Measurements from ENCODE around the gene QPCT.
"Not testable (repeated sequence)": the region's sequence is repeated elsewhere in the genome, so short reads cannot be mapped to it uniquely, and the experiment has no call there.

QPCT gene

DNA sequence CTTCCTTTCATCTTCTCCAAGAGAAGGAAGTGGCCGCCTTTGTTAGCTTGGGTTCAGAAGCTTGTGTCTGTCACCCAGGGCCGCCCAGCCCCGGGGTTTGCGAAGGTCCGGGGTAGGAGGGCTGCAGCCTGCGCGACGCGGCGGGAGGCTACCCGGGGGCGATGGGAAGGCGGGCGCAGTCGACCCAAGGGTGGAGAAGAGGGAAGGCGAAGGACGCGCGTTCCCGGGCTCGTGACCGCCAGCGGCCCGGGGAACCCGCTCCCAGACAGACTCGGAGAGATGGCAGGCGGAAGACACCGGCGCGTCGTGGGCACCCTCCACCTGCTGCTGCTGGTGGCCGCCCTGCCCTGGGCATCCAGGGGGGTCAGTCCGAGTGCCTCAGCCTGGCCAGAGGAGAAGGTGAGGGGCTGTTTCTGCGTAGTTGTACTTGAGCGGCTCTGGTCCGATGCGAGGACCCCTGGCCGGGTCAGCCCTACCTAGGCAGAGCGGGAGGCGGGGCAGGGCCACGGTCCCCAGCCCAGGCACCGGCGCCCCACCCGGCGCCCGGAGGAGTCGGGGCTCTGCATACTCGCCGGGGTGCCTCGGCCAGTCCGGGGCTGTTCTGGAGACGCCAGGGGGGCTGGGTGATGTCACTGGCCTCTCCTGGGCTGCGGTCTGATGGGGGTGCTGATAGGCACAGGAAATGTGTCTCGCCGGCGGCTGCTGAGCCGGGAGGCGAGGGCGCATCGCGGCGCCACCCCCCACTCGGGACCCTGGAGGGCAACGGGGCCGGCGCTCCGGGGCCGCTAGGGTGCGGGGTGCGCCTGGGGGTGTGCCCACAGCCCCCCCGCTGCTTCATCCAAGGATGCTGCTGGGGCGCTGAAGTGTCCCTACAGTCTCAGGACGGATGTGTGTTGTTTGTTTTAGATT is at the start of gene QPCT:
TSS of gene QPCT (plus strand) at position 178 of the 909 bp plus-strand sequence. CDS start at position 280, 102 bp downstream.
- H3K36me3 ChIP-seq (ENCODE audit: control insufficient read depth in 5 of 5, insufficient read depth in 5 of 5, low read length in 5 of 5): no peaks in the 10 kb centered on the region
- H3K9ac ChIP-seq (ENCODE audit: low read length in 5 of 5): peak within 1 kb of the TSS in 4 of 5 donors; percentile 20 to 76 (median 66)
- H3K27ac ChIP-seq (ENCODE audit: low read depth, low read length): no peak within 1 kb of the TSS
- peaks cover 0 to 27% (median 17%) of the 10 kb centered on the region in 5 donors for H3K4me1 ChIP-seq (ENCODE audit: control insufficient read depth in 5 of 5, insufficient read depth in 5 of 5, low read length in 5 of 5)
- no peaks in the 10 kb centered on the region for H3K27me3 ChIP-seq (ENCODE audit: control insufficient read depth in 5 of 5, insufficient read depth in 4 of 5, low read length in 5 of 5)
- H3K9me3 ChIP-seq (ENCODE audit: control insufficient read depth in 5 of 5, low read length in 5 of 5): no peaks in the 10 kb centered on the region
- peak within 1 kb of the TSS; percentile 49 to 84 (median 75) for H3K4me3 ChIP-seq (ENCODE audit: low read depth in 1 of 5, low read length in 5 of 5)

- not testable (repeated sequence) for H3K4me3 ChIP-seq (ENCODE audit: low read depth in 1 of 5, low read length in 5 of 5); H3K27ac ChIP-seq (ENCODE audit: low read depth, low read length); H3K27me3 ChIP-seq (ENCODE audit: control insufficient read depth in 5 of 5, insufficient read depth in 4 of 5, low read length in 5 of 5); H3K9me3 ChIP-seq (ENCODE audit: control insufficient read depth in 5 of 5, low read length in 5 of 5); H3K9ac ChIP-seq (ENCODE audit: low read length in 5 of 5); H3K36me3 ChIP-seq (ENCODE audit: control insufficient read depth in 5 of 5, insufficient read depth in 5 of 5, low read length in 5 of 5); H3K4me1 ChIP-seq (ENCODE audit: control insufficient read depth in 5 of 5, insufficient read depth in 5 of 5, low read length in 5 of 5)
Observed at GRCh38 chr2:37294858-37295257, 49.6 kb upstream of the QPCT start.

DNA sequence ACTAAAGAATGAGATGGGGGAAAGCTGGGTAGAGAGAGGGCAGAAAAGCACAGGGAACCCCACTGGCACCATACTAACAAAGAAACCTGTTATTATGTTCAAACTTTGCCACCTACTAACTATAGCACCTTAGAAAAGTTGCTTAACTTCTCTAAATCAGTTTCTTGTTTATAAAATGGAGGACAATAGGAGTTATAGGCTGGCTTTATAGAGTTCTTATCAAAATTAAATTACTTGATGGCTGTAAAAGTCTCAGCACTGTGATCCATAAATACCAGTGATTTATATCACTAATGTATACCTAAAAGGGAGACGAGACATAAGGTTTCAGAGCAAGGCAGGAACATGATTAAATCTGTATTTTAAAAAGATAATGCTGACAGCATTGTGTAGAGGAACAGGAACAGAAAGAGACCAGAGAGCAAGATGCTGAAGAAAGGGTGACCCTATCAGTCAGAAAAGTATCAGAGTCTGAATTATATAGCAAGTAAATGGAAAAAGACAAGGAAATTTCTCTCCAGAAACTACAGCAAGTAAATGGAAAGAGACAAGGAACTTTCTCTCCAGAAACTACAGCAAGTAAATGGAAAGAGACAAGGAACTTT is 48.9 kb upstream of the QPCT start:
- no peak overlapping the region for H3K4me3 ChIP-seq (ENCODE audit: low read depth in 1 of 5, low read length in 5 of 5)
- H3K9ac ChIP-seq (ENCODE audit: low read length in 5 of 5): no peak overlapping the region
- no peak overlapping the region for H3K27ac ChIP-seq (ENCODE audit: low read depth, low read length)
- no peaks in the 10 kb centered on the region for H3K27me3 ChIP-seq (ENCODE audit: control insufficient read depth in 5 of 5, insufficient read depth in 4 of 5, low read length in 5 of 5)
- no peaks in the 10 kb centered on the region for H3K4me1 ChIP-seq (ENCODE audit: control insufficient read depth in 5 of 5, insufficient read depth in 5 of 5, low read length in 5 of 5)
- H3K9me3 ChIP-seq (ENCODE audit: control insufficient read depth in 5 of 5, low read length in 5 of 5): no peaks in the 10 kb centered on the region
- peaks cover 2 to 7% (median 4%) of the 10 kb centered on the region in 5 donors for H3K36me3 ChIP-seq (ENCODE audit: control insufficient read depth in 5 of 5, insufficient read depth in 5 of 5, low read length in 5 of 5)

GRCh38 chr2:37297632-37298031 is 46.8 kb upstream of the QPCT start:
- no peak overlapping the region for H3K9ac ChIP-seq (ENCODE audit: low read length in 5 of 5)
- H3K36me3 ChIP-seq (ENCODE audit: control insufficient read depth in 5 of 5, insufficient read depth in 5 of 5, low read length in 5 of 5): no peaks in the 10 kb centered on the region
- H3K27me3 ChIP-seq (ENCODE audit: control insufficient read depth in 5 of 5, insufficient read depth in 4 of 5, low read length in 5 of 5): no peaks in the 10 kb centered on the region
- H3K4me3 ChIP-seq (ENCODE audit: low read depth in 1 of 5, low read length in 5 of 5): no peak overlapping the region
- no peaks in the 10 kb centered on the region for H3K9me3 ChIP-seq (ENCODE audit: control insufficient read depth in 5 of 5, low read length in 5 of 5)
- no peaks in the 10 kb centered on the region for H3K4me1 ChIP-seq (ENCODE audit: control insufficient read depth in 5 of 5, insufficient read depth in 5 of 5, low read length in 5 of 5)
- no peak overlapping the region for H3K27ac ChIP-seq (ENCODE audit: low read depth, low read length)

DNA sequence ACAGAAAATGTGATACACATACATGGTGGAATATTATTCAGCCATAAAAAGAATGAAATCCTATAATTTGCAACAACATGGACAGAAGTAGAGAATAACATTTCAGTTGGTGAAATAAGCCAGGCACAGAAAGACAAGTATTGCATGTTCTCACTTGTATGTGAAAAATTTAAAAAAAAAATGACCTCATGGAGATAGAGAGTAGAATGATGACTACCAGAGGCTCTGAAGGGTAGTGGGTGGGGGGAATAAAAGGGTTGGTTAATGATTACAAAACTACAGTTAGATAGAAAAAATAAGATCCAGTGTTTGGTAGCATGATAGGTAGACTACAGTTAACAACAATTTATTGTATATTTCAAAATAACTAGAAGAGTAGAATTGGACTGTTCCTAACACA is 44.3 kb upstream of the QPCT start:
- no peak overlapping the region for H3K4me3 ChIP-seq (ENCODE audit: low read depth in 1 of 5, low read length in 5 of 5)
- H3K27me3 ChIP-seq (ENCODE audit: control insufficient read depth in 5 of 5, insufficient read depth in 4 of 5, low read length in 5 of 5): no peaks in the 10 kb centered on the region
- H3K4me1 ChIP-seq (ENCODE audit: control insufficient read depth in 5 of 5, insufficient read depth in 5 of 5, low read length in 5 of 5): peaks cover 0 to 1% (median 0%) of the 10 kb centered on the region in 5 donors
- H3K9ac ChIP-seq (ENCODE audit: low read length in 5 of 5): no peak overlapping the region
- H3K27ac ChIP-seq (ENCODE audit: low read depth, low read length): no peak overlapping the region
- H3K36me3 ChIP-seq (ENCODE audit: control insufficient read depth in 5 of 5, insufficient read depth in 5 of 5, low read length in 5 of 5): no peaks in the 10 kb centered on the region
- H3K9me3 ChIP-seq (ENCODE audit: control insufficient read depth in 5 of 5, low read length in 5 of 5): no peaks in the 10 kb centered on the region

- no peak overlapping the region for H3K27ac ChIP-seq (ENCODE audit: low read depth, low read length)
- no peak overlapping the region for H3K4me3 ChIP-seq (ENCODE audit: low read depth in 1 of 5, low read length in 5 of 5)
- H3K4me1 ChIP-seq (ENCODE audit: control insufficient read depth in 5 of 5, insufficient read depth in 5 of 5, low read length in 5 of 5): peaks cover 0 to 6% (median under 1%) of the 10 kb centered on the region in 5 donors
- no peaks in the 10 kb centered on the region for H3K27me3 ChIP-seq (ENCODE audit: control insufficient read depth in 5 of 5, insufficient read depth in 4 of 5, low read length in 5 of 5)
- no peaks in the 10 kb centered on the region for H3K36me3 ChIP-seq (ENCODE audit: control insufficient read depth in 5 of 5, insufficient read depth in 5 of 5, low read length in 5 of 5)
- H3K9ac ChIP-seq (ENCODE audit: low read length in 5 of 5): no peak overlapping the region
- no peaks in the 10 kb centered on the region for H3K9me3 ChIP-seq (ENCODE audit: control insufficient read depth in 5 of 5, low read length in 5 of 5)
Observed at GRCh38 chr2:37300578-37300977, 43.9 kb upstream of the QPCT start.

DNA sequence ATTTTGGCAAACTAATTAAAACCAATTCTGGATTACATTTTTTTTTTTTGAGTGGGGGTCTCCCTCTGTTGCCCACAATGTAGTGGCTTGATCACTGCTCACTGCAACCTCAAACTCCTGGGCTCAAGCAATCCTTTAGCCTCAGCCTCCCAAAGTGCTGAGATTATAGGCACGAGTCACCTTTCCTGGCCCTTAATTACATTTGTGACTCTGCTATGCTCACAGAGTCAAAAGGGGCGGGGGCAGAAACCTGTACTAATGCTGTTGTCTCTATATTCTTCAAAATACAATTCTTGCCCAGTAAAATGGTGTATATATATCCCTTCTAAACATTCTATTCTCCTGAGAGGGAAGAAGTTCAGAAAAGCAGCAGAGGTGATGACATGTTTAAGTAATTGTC is 43.0 kb upstream of the QPCT start:
- Histone ChIP-seq H3K9me3 (ENCODE audit: control insufficient read depth in 5 of 5, low read length in 5 of 5) (no peaks in the 10 kb centered on the region), H3K27me3 (ENCODE audit: control insufficient read depth in 5 of 5, insufficient read depth in 4 of 5, low read length in 5 of 5) (no peaks in the 10 kb centered on the region), H3K4me3 (ENCODE audit: low read depth in 1 of 5, low read length in 5 of 5) (no peak overlapping the region), H3K36me3 (ENCODE audit: control insufficient read depth in 5 of 5, insufficient read depth in 5 of 5, low read length in 5 of 5) (no peaks in the 10 kb centered on the region), H3K27ac (ENCODE audit: low read depth, low read length) (no peak overlapping the region), H3K9ac (ENCODE audit: low read length in 5 of 5) (no peak overlapping the region), H3K4me1 (ENCODE audit: control insufficient read depth in 5 of 5, insufficient read depth in 5 of 5, low read length in 5 of 5) (peaks cover 0 to 14% (median 2%) of the 10 kb centered on the region in 5 donors)

GRCh38 chr2:37302701-37303252 is 41.7 kb upstream of the QPCT start:
- Histone ChIP-seq H3K4me1 (ENCODE audit: control insufficient read depth in 5 of 5, insufficient read depth in 5 of 5, low read length in 5 of 5) (peaks cover 0 to 26% (median 8%) of the 10 kb centered on the region in 5 donors), H3K9me3 (ENCODE audit: control insufficient read depth in 5 of 5, low read length in 5 of 5) (no peaks in the 10 kb centered on the region), H3K27ac (ENCODE audit: low read depth, low read length) (no peak overlapping the region), H3K27me3 (ENCODE audit: control insufficient read depth in 5 of 5, insufficient read depth in 4 of 5, low read length in 5 of 5) (no peaks in the 10 kb centered on the region), H3K9ac (ENCODE audit: low read length in 5 of 5) (no peak overlapping the region), H3K36me3 (ENCODE audit: control insufficient read depth in 5 of 5, insufficient read depth in 5 of 5, low read length in 5 of 5) (no peaks in the 10 kb centered on the region), H3K4me3 (ENCODE audit: low read depth in 1 of 5, low read length in 5 of 5) (no peak overlapping the region)

GRCh38 chr2:37306024-37306423 is 38.4 kb upstream of the QPCT start:
- Histone ChIP-seq H3K4me1 (ENCODE audit: control insufficient read depth in 5 of 5, insufficient read depth in 5 of 5, low read length in 5 of 5) (peaks cover 2 to 33% (median 16%) of the 10 kb centered on the region in 5 donors), H3K9me3 (ENCODE audit: control insufficient read depth in 5 of 5, low read length in 5 of 5) (no peaks in the 10 kb centered on the region), H3K36me3 (ENCODE audit: control insufficient read depth in 5 of 5, insufficient read depth in 5 of 5, low read length in 5 of 5) (no peaks in the 10 kb centered on the region), H3K27ac (ENCODE audit: low read depth, low read length) (no peak overlapping the region), H3K9ac (ENCODE audit: low read length in 5 of 5) (no peak overlapping the region), H3K27me3 (ENCODE audit: control insufficient read depth in 5 of 5, insufficient read depth in 4 of 5, low read length in 5 of 5) (no peaks in the 10 kb centered on the region), H3K4me3 (ENCODE audit: low read depth in 1 of 5, low read length in 5 of 5) (no peak overlapping the region)

DNA sequence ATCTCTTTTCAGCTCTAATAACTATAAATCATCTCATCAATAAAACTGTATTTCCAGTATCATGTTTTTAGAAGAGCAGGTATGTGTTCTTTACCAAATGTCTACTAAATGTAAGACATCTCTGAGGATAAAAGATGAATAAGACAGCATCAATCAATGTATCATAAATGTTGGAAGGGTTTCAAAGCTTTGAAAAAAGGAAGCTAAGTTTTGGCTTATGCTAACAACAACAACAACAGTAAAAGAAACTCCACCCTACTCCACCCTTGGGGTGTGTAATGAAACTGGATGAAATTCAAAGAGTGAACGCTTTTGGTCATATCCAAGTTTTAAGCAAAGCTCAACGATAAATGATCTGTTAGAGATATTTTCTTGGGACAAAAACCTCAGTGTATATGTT is 36.9 kb upstream of the QPCT start:
- Histone ChIP-seq H3K4me3 (ENCODE audit: low read depth in 1 of 5, low read length in 5 of 5) (no peak overlapping the region), H3K4me1 (ENCODE audit: control insufficient read depth in 5 of 5, insufficient read depth in 5 of 5, low read length in 5 of 5) (peaks cover 2 to 48% (median 27%) of the 10 kb centered on the region in 5 donors), H3K9me3 (ENCODE audit: control insufficient read depth in 5 of 5, low read length in 5 of 5) (no peaks in the 10 kb centered on the region), H3K27ac (ENCODE audit: low read depth, low read length) (no peak overlapping the region), H3K9ac (ENCODE audit: low read length in 5 of 5) (no peak overlapping the region), H3K36me3 (ENCODE audit: control insufficient read depth in 5 of 5, insufficient read depth in 5 of 5, low read length in 5 of 5) (no peaks in the 10 kb centered on the region), H3K27me3 (ENCODE audit: control insufficient read depth in 5 of 5, insufficient read depth in 4 of 5, low read length in 5 of 5) (no peaks in the 10 kb centered on the region)

Measured in subcutaneous abdominal adipose tissue (tissue), 5 donors.